ENCODE results near the gene SLC24A2. TPM values are rescaled to one million over a fixed set of nuclear protein-coding genes. Genes with fewer than 3 reads are reported as not detected.

SLC24A2 gene
- polyA plus RNA-seq, 1 donor: 0.18 TPM

- DNase-seq: no peak
Observed at GRCh38 chr9:19759066-19759465, 29.8 kb downstream of the SLC24A2 start.

- no peak for DNase-seq
Observed at GRCh38 chr9:19757745-19758144, 31.1 kb downstream of the SLC24A2 start.

- no peak for DNase-seq
Observed at GRCh38 chr9:19754921-19755320, 33.9 kb downstream of the SLC24A2 start.

GRCh38 chr9:19748278-19749126, 40.3 kb downstream of the SLC24A2 start:
- no peak for DNase-seq

- DNase-seq: no peak
Observed at GRCh38 chr9:19746223-19746622, 42.6 kb downstream of the SLC24A2 start.

- no peak for DNase-seq
Observed at GRCh38 chr9:19741178-19741577, 47.7 kb downstream of the SLC24A2 start.

All from left kidney (tissue), 2 donors.